H9 (cell line): ENCODE data around the gene RETN. TPM values are rescaled to one million over a fixed set of nuclear protein-coding genes. Genes with fewer than 3 reads are reported as not detected.

Source experiments
- DNase-seq: peaks from one replicate; pipeline ENCODE4 v3.0.0-alpha.2; 2017
- H2AFZ ChIP-seq: one replicate; pipeline ENCODE4 v1.6.1; 2013; ENCODE audit warnings: mild to moderate bottlenecking, low read length, control low read depth, moderate library complexity
- H2AK5ac ChIP-seq: 2 replicates; pipeline ENCODE4 v1.6.1; 2013; ENCODE audit warnings: low read length, control low read depth, mixed read lengths; ENCODE audit not compliant: insufficient read length
- H2BK120ac ChIP-seq: one replicate; pipeline ENCODE4 v1.6.1; 2013; ENCODE audit warnings: low read depth, mild to moderate bottlenecking, low read length, control low read depth, inconsistent platforms; ENCODE audit not compliant: poor library complexity, severe bottlenecking
- H2BK12ac ChIP-seq: 2 replicates; pipeline ENCODE4 v1.6.1; 2013; ENCODE audit warnings: low read length, control low read depth, mixed read lengths, low read depth; ENCODE audit not compliant: insufficient read length
- H2BK15ac ChIP-seq: 2 replicates; pipeline ENCODE4 v1.6.1; 2013; ENCODE audit warnings: low read depth, low read length, control low read depth
- H2BK20ac ChIP-seq: one replicate; pipeline ENCODE4 v1.6.1; 2013; ENCODE audit warnings: low read depth, mild to moderate bottlenecking, low read length, control low read depth, inconsistent platforms; ENCODE audit not compliant: poor library complexity, severe bottlenecking
- H2BK5ac ChIP-seq: 2 replicates; pipeline ENCODE4 v1.6.1; 2013; ENCODE audit warnings: low read length, control low read depth, mixed read lengths; ENCODE audit not compliant: insufficient read length
- H3K14ac ChIP-seq: 2 replicates; pipeline ENCODE4 v1.6.1; 2013; ENCODE audit warnings: low read length, control low read depth; ENCODE audit not compliant: insufficient read depth
- H3K18ac ChIP-seq: 2 replicates; pipeline ENCODE4 v1.6.1; 2013; ENCODE audit warnings: low read depth, mild to moderate bottlenecking, mixed read lengths, low read length, control low read depth; ENCODE audit not compliant: insufficient read length
- H3K23ac ChIP-seq: 2 replicates; pipeline ENCODE4 v1.6.1; 2013; ENCODE audit warnings: low read length, control low read depth, mixed read lengths, low read depth; ENCODE audit not compliant: insufficient read length
- H3K23me2 ChIP-seq: 2 replicates; pipeline ENCODE4 v1.6.1; 2013; ENCODE audit warnings: low read depth, mild to moderate bottlenecking, mixed read lengths, low read length, control low read depth; ENCODE audit not compliant: insufficient read length, poor library complexity, severe bottlenecking
- H3K27ac ChIP-seq: 2 replicates; pipeline ENCODE4 v1.5.1; 2013; ENCODE audit warnings: low read length, control low read depth, mixed read lengths, low read depth; ENCODE audit not compliant: insufficient read length
- H3K27me3 ChIP-seq: 2 replicates; pipeline ENCODE4 v1.6.1; 2013; ENCODE audit warnings: low read length, control low read depth, inconsistent platforms; ENCODE audit not compliant: insufficient read depth
- H3K4ac ChIP-seq: 2 replicates; pipeline ENCODE4 v1.6.1; 2013; ENCODE audit warnings: low read depth, mild to moderate bottlenecking, control low read depth, inconsistent platforms, low read length, moderate library complexity
- H3K4me1 ChIP-seq: 2 replicates; pipeline ENCODE4 v1.6.1; 2013; ENCODE audit warnings: low read length, control low read depth, inconsistent platforms; ENCODE audit not compliant: insufficient read depth
- H3K4me2 ChIP-seq: 2 replicates; pipeline ENCODE4 v1.6.1; 2013; ENCODE audit warnings: low read length, control low read depth, mixed read lengths; ENCODE audit not compliant: insufficient read length, insufficient read depth
- H3K56ac ChIP-seq: 2 replicates; pipeline ENCODE4 v1.6.1; 2013; ENCODE audit warnings: low read depth, mild to moderate bottlenecking, mixed read lengths, low read length, control low read depth; ENCODE audit not compliant: insufficient read length
- H3K79me1 ChIP-seq: 2 replicates; pipeline ENCODE4 v1.6.1; 2013; ENCODE audit warnings: low read depth, mild to moderate bottlenecking, moderate library complexity, low read length, control low read depth, inconsistent platforms; ENCODE audit not compliant: insufficient read depth, poor library complexity, severe bottlenecking
- H3K79me2 ChIP-seq: 2 replicates; pipeline ENCODE4 v1.6.1; 2013; ENCODE audit warnings: low read length, control low read depth, inconsistent platforms; ENCODE audit not compliant: insufficient read depth
- H3K9ac ChIP-seq: 2 replicates; pipeline ENCODE4 v1.6.1; 2013; ENCODE audit warnings: low read length, control low read depth, mixed read lengths; ENCODE audit not compliant: insufficient read length; ENCODE audit errors: extremely low read depth
- H3K9me3 ChIP-seq: one replicate; pipeline ENCODE4 v1.6.1; 2013; ENCODE audit warnings: low read depth, low read length, inconsistent platforms; ENCODE audit not compliant: control insufficient read depth
- H3T11ph ChIP-seq: one replicate; pipeline ENCODE4 v1.6.1; 2013; ENCODE audit warnings: mild to moderate bottlenecking, low read length, control low read depth, inconsistent platforms
- H4K20me1 ChIP-seq: one replicate; pipeline ENCODE4 v1.6.1; 2013; ENCODE audit not compliant: control insufficient read depth, insufficient read length, insufficient read depth
- H4K5ac ChIP-seq: 2 replicates; pipeline ENCODE4 v1.6.1; 2013; ENCODE audit warnings: low read depth, mild to moderate bottlenecking, mixed read lengths, low read length, control low read depth; ENCODE audit not compliant: insufficient read length
- H4K8ac ChIP-seq: replicated peaks from 2 replicates; pipeline ENCODE4 v1.6.1; 2013; ENCODE audit warnings: low read length, control low read depth, mixed read lengths, low read depth; ENCODE audit not compliant: insufficient read length
- H4K91ac ChIP-seq: 2 replicates; pipeline ENCODE4 v1.6.1; 2013; ENCODE audit warnings: low read depth, mild to moderate bottlenecking, moderate library complexity, mixed read lengths, low read length, control low read depth; ENCODE audit not compliant: insufficient read length
- H3K27ac Mint-ChIP-seq, 3 experiments: 2 replicates in 2 of 3; 3 replicates in 1 of 3; pipeline ENCODE4 v1.8.0; 2020 to 2021; ENCODE audit warnings: mixed read lengths in 3 of 3, mild to moderate bottlenecking in 1 of 3, moderate library complexity in 1 of 3
- H3K27me3 Mint-ChIP-seq: 2 replicates; pipeline ENCODE4 v1.8.0; 2021; ENCODE audit warnings: low read depth, mild to moderate bottlenecking, moderate library complexity, mixed read lengths
- H3K36me3 Mint-ChIP-seq, 3 experiments: 2 replicates in 2 of 3; 3 replicates in 1 of 3; pipeline ENCODE4 v1.8.0; 2020 to 2021; ENCODE audit warnings: low read depth in 3 of 3, mixed read lengths in 3 of 3; ENCODE audit not compliant: insufficient read depth in 1 of 3
- H3K4me1 Mint-ChIP-seq, 2 experiments: 2 replicates each; pipeline ENCODE4 v1.8.0; 2020; ENCODE audit warnings: mixed read lengths in 2 of 2
- H3K4me3 Mint-ChIP-seq, 2 experiments: 2 replicates in 1 of 2; 3 replicates in 1 of 2; pipeline ENCODE4 v1.8.0; 2020 to 2021; ENCODE audit warnings: mild to moderate bottlenecking in 2 of 2, mixed read lengths in 2 of 2, moderate library complexity in 1 of 2
- H3K9me3 Mint-ChIP-seq, 2 experiments: 2 replicates in 1 of 2; 3 replicates in 1 of 2; pipeline ENCODE4 v1.8.0; 2020; ENCODE audit warnings: mild to moderate bottlenecking in 2 of 2, mixed read lengths in 2 of 2, moderate library complexity in 1 of 2
- WGBS: extraction: QIAGEN DNeasy Blood & Tissue Kit; methylation state at CpG from one replicate; pipeline ENCODE4 v1.1.7; 2013; ENCODE audit warnings: missing lambda C conversion rate, low lambda C conversion rate, mixed read lengths; ENCODE audit not compliant: insufficient read length; ENCODE audit errors: extremely low coverage; 5-methylcytosine and 5-hydroxymethylcytosine counted together
- total RNA-seq: library from RNA; stranded (reverse); gene quantifications from 2 replicates; pipeline ENCODE4 v1.2.1, GENCODE V29; 2021
- TF ChIP-seq, protein P1 (sequence below): fragments of 200-600 bp; sonication (generic); conservative IDR thresholded peaks from 3 replicates; pipeline ENCODE4 v1.8.0; 2021; ENCODE audit warnings: antibody characterized with exemption, mild to moderate bottlenecking

RETN gene
- total RNA-seq, 1 experiment from 2014 or later: not detected

DNA sequence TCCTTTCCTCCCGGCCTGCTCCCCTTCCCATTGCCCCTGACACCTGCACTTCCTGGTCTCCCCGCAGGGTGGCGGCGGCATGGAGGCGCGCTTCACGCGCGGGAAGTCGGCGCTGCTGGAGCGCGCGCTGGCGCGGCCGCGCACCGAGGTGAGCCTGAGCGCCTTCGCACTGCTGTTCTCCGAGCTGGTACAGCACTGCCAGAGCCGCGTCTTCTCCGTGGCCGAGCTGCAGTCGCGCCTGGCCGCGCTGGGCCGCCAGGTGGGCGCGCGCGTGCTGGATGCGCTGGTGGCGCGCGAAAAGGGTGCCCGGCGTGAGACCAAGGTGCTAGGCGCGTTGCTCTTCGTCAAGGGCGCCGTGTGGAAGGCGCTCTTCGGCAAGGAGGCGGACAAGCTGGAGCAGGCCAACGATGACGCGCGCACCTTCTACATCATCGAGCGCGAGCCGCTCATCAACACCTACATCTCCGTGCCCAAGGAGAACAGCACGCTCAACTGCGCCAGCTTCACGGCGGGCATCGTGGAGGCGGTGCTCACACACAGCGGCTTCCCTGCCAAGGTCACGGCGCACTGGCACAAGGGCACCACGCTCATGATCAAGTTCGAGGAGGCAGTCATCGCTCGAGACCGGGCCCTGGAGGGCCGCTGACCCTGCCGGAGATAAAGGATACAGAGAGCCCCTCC lies 13.5 kb downstream of the RETN start:
- Mint-ChIP-seq H3K27ac (no peak overlapping the region), H3K4me1 (peaks cover 19 to 31% of the 10 kb centered on the region in 2 experiments)
- WGBS: no CpG with 5 or more reads among the region's 74 CpGs

More for the DNA sequence above, 13.5 kb downstream of the RETN start:
- Histone ChIP-seq H3K23me2 (peaks cover 7% of the 10 kb centered on the region), H2AFZ (no peak overlapping the region), H4K5ac (no peak overlapping the region), H3K18ac (peak overlapping the region; percentile 69), H2BK15ac (no peak overlapping the region; the same call in 1 of the 2 replicates), H2AK5ac (no peak overlapping the region), H3K27ac (no peak overlapping the region), H3K79me1 (no peaks in the 10 kb centered on the region), H3K9ac (no peak overlapping the region), H3K23ac (no peak overlapping the region), H2BK12ac (no peak overlapping the region), H3K4me2 (peak overlapping the region; percentile 60), H4K20me1 (no peaks in the 10 kb centered on the region), H2BK120ac (no peak overlapping the region), H3K9me3 (no peaks in the 10 kb centered on the region), H2BK20ac (no peak overlapping the region), H4K91ac (no peak overlapping the region), H4K8ac (no peak overlapping the region), H3K4me1 (no peaks in the 10 kb centered on the region), H3T11ph (no peak overlapping the region), H3K56ac (no peak overlapping the region), H3K4ac (no peak overlapping the region), H2BK5ac (no peak overlapping the region), H3K27me3 (no peaks in the 10 kb centered on the region), H3K79me2 (no peaks in the 10 kb centered on the region), H3K14ac (no peak overlapping the region)
- peaks cover 31% of the 10 kb centered on the region for H3K27me3 Mint-ChIP-seq
- H3K4me3 Mint-ChIP-seq: peak overlapping the region; percentile 86 to 89
- H3K36me3 Mint-ChIP-seq: peaks cover 6 to 23% (median 16%) of the 10 kb centered on the region in 3 experiments
- no peaks in the 10 kb centered on the region; a peak in 1 of 5 replicates for H3K9me3 Mint-ChIP-seq
- DNase-seq: peak; percentile 72
- TF ChIP-seq, protein P1, sequence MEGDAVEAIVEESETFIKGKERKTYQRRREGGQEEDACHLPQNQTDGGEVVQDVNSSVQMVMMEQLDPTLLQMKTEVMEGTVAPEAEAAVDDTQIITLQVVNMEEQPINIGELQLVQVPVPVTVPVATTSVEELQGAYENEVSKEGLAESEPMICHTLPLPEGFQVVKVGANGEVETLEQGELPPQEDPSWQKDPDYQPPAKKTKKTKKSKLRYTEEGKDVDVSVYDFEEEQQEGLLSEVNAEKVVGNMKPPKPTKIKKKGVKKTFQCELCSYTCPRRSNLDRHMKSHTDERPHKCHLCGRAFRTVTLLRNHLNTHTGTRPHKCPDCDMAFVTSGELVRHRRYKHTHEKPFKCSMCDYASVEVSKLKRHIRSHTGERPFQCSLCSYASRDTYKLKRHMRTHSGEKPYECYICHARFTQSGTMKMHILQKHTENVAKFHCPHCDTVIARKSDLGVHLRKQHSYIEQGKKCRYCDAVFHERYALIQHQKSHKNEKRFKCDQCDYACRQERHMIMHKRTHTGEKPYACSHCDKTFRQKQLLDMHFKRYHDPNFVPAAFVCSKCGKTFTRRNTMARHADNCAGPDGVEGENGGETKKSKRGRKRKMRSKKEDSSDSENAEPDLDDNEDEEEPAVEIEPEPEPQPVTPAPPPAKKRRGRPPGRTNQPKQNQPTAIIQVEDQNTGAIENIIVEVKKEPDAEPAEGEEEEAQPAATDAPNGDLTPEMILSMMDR: no peak; the same call in 2 of the 3 replicates
